HG03045 (cell line): Measurements from ENCODE around the gene FMO2.

Experiments used
- ATAC-seq: cut with Tn5 transposase; IDR thresholded peaks from one replicate; pipeline ENCODE4 v1.9.1; 2021; ENCODE audit warnings: mild to moderate bottlenecking, moderate library complexity; ENCODE audit not compliant: unreplicated experiment

FMO2 gene

GRCh38 chr1:171254859-171255258 is 69.8 kb downstream of the FMO2 start:
- no peak for ATAC-seq

GRCh38 chr1:171256940-171257606 is 72.0 kb downstream of the FMO2 start:
- no peak for ATAC-seq

GRCh38 chr1:171257607-171258076 is 72.5 kb downstream of the FMO2 start:
- no peak for ATAC-seq

- ATAC-seq: no peak
Measured at GRCh38 chr1:171258429-171258828, 73.3 kb downstream of the FMO2 start.

GRCh38 chr1:171258943-171259342 is 73.8 kb downstream of the FMO2 start:
- ATAC-seq: no peak
